PC-9 (cell line): Measurements from ENCODE around the gene ANKRD66. TPM values are rescaled to one million over a fixed set of nuclear protein-coding genes. Genes with fewer than 3 reads are reported as not detected.

Source experiments
- BruUV-seq: library from RNA; stranded (reverse); fragments of 400-500 nt; replicated peaks from 2 replicates; lab custom pipeline; 2021; lab: Mats Ljungman, UMichigan
- CTCF ChIA-PET: fragments of 300-600 bp; sonication (Branson Sonifier 250); formaldehyde crosslinking; loops from one replicate; lab custom pipeline; 2022; ENCODE audit warnings: antibody characterized with exemption; lab: Charles Lee
- POLR2A ChIA-PET: fragments of 300-600 bp; sonication (Branson Sonifier 250); formaldehyde crosslinking; loops from one replicate; lab custom pipeline; 2022; ENCODE audit warnings: antibody characterized with exemption; ENCODE audit not compliant: unreplicated experiment; lab: Charles Lee
- DNase-seq, 2 experiments: peaks; one replicate each; pipeline versions ENCODE4 v3.0.0 to v3.0.0-alpha.2; 2015 to 2022; ENCODE audit warnings: mixed read lengths in 1 of 2
- H2AFZ ChIP-seq: fragments of 200-600 bp; sonication (generic); 2 replicates; pipeline ENCODE4 v1.8.1; 2017; ENCODE audit warnings: antibody characterized with exemption
- H3F3A ChIP-seq: fragments of 200-600 bp; sonication (generic); 2 replicates; pipeline ENCODE4 v1.8.1; 2017; ENCODE audit warnings: antibody characterized with exemption, mild to moderate bottlenecking, low read depth; ENCODE audit not compliant: insufficient read depth
- H3K27ac ChIP-seq: fragments of 200-600 bp; sonication (generic); 2 replicates; pipeline ENCODE4 v1.6.1; 2016; ENCODE audit warnings: mixed run types
- H3K27me3 ChIP-seq: fragments of 200-600 bp; sonication (generic); 2 replicates; pipeline ENCODE4 v1.6.1; 2016; ENCODE audit warnings: low read depth, mixed run types; ENCODE audit not compliant: insufficient read depth
- H3K36me3 ChIP-seq: fragments of 200-600 bp; sonication (generic); 2 replicates; pipeline ENCODE4 v1.6.1; 2016; ENCODE audit warnings: low read depth, mixed run types
- H3K4me1 ChIP-seq: fragments of 200-600 bp; sonication (generic); replicated peaks from 2 replicates; pipeline ENCODE4 v1.6.1; 2016; ENCODE audit warnings: mixed run types; ENCODE audit not compliant: insufficient read depth
- H3K4me2 ChIP-seq: fragments of 200-600 bp; sonication (generic); 2 replicates; pipeline ENCODE4 v1.6.1; 2017; ENCODE audit warnings: mixed run types
- H3K4me3 ChIP-seq: fragments of 200-600 bp; sonication (generic); 2 replicates; pipeline ENCODE4 v1.6.1; 2016; ENCODE audit warnings: mixed run types
- H3K79me2 ChIP-seq: fragments of 200-600 bp; sonication (generic); 2 replicates; pipeline ENCODE4 v1.6.1; 2017; ENCODE audit warnings: low read depth, mixed run types
- H3K9me2 ChIP-seq: fragments of 200-600 bp; sonication (generic); 2 replicates; pipeline ENCODE4 v1.8.1; 2017; ENCODE audit warnings: mild to moderate bottlenecking; ENCODE audit not compliant: insufficient read depth
- H3K9me3 ChIP-seq: fragments of 200-600 bp; sonication (generic); 2 replicates; pipeline ENCODE4 v1.8.1; 2016; ENCODE audit warnings: low read depth; ENCODE audit not compliant: insufficient read depth
- H4K20me1 ChIP-seq: fragments of 200-600 bp; sonication (generic); 2 replicates; pipeline ENCODE4 v1.8.1; 2017; ENCODE audit not compliant: insufficient read depth
- EZH2 ChIP-seq: fragments of 200-600 bp; sonication (generic); IDR thresholded peaks from 2 replicates; pipeline ENCODE4 v1.8.0; 2017; ENCODE audit warnings: antibody characterized with exemption, low read depth
- intact Hi-C: fragments of 100-400 bp; cut with micrococcal nuclease; formaldehyde crosslinking; loops from one replicate; pipeline ENCODE4 v1.10.0; 2022; ENCODE audit not compliant: unreplicated experiment
- total RNA-seq: library from RNA; stranded (reverse); gene quantifications from 2 replicates; pipeline ENCODE4 v1.2.3, GENCODE V29; 2021
- TF ChIP-seq, protein P1 (sequence below): fragments of 200-600 bp; sonication (generic); conservative IDR thresholded peaks from 2 replicates; pipeline ENCODE4 v1.6.1; 2017; ENCODE audit warnings: mixed run types, antibody characterized with exemption, mild to moderate bottlenecking, moderate library complexity

Gene ANKRD66
- total RNA-seq, 1 experiment from 2014 or later = not detected

DNA sequence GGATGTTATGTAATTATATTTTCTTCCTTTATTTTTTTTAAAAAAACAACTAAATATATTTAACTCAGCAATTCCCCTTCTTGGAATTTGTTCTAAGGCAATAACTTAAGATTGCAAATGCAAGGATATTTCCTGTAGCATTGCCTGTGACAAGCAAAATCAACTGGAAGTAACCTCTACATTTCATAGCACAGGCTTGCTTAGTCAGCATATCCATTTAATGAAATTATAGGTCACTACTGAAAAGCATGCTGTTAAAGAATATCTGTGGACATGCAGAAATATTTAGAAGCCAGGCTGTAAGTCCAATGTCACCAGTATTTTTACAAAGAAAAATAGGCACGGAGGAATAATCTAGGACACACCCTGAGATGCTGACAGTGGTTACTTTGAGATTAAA lies 37.8 kb downstream of the ANKRD66 start:
- no peak for TF ChIP-seq EZH2
- TF ChIP-seq, protein P1, sequence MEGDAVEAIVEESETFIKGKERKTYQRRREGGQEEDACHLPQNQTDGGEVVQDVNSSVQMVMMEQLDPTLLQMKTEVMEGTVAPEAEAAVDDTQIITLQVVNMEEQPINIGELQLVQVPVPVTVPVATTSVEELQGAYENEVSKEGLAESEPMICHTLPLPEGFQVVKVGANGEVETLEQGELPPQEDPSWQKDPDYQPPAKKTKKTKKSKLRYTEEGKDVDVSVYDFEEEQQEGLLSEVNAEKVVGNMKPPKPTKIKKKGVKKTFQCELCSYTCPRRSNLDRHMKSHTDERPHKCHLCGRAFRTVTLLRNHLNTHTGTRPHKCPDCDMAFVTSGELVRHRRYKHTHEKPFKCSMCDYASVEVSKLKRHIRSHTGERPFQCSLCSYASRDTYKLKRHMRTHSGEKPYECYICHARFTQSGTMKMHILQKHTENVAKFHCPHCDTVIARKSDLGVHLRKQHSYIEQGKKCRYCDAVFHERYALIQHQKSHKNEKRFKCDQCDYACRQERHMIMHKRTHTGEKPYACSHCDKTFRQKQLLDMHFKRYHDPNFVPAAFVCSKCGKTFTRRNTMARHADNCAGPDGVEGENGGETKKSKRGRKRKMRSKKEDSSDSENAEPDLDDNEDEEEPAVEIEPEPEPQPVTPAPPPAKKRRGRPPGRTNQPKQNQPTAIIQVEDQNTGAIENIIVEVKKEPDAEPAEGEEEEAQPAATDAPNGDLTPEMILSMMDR = no peak
- intact Hi-C loops = loop anchor here (5.0 kb wide), 3 partner anchors 82 to 263 kb away; no protein-coding TSS in a partner anchor
- POLR2A ChIA-PET = no interaction called here

DNA sequence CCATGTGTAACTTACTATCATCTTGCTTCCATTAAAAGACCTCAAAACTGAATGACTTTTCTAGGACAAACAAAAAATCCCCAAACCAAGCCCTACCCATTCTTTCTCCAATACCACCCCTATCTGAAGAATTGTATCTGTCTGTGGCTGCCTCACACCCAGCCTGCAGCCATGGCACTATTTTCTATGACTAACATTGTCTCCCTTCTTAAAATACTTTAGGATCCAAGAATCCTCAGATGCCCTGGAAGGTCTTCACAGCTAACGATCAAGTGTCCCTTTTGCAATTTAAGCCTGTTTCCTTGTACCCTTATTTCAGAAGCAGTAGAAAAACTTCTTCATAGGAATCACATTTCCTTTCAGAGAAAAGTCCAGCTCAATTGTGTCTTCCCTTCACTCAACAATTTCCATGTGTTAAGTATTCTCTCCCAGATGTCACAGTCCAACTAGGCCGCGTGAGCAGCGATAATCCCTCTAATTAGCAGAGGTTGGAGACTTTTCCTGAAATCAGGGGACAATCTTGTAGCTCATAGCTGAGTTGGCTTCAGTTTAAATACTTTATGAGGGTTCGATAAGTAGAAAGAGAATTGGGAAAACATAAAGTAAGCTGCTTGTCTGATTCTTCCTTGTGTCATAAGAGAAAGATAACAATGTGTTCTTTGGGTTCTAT lies 41.3 kb downstream of the ANKRD66 start:
- H3K27ac ChIP-seq = no peak overlapping the region
- no peaks in the 10 kb centered on the region for H3K36me3 ChIP-seq
- TF ChIP-seq, protein P1 = no peak
- no peak for TF ChIP-seq EZH2
- no peaks in the 10 kb centered on the region for H3F3A ChIP-seq
- H3K27me3 ChIP-seq = no peaks in the 10 kb centered on the region
- POLR2A ChIA-PET = no interaction called here
- no peaks in the 10 kb centered on the region for H4K20me1 ChIP-seq
- no peak overlapping the region for H2AFZ ChIP-seq
- no peaks in the 10 kb centered on the region; the same call in 1 of the 2 replicates for H3K9me2 ChIP-seq
- BruUV-seq = no TSS peak
- no peaks in the 10 kb centered on the region for H3K9me3 ChIP-seq
- H3K4me2 ChIP-seq = no peak overlapping the region
- H3K79me2 ChIP-seq = no peaks in the 10 kb centered on the region
- intact Hi-C loops = no loop called here
- CTCF ChIA-PET = no interaction called here
- DNase-seq = no peak
- no peak overlapping the region for H3K4me3 ChIP-seq
- H3K4me1 ChIP-seq = no peaks in the 10 kb centered on the region

More for the DNA sequence above, 37.8 kb downstream of the ANKRD66 start:
- Histone ChIP-seq H3K79me2 (no peaks in the 10 kb centered on the region), H3K4me2 (no peak overlapping the region), H4K20me1 (no peaks in the 10 kb centered on the region), H3F3A (no peaks in the 10 kb centered on the region), H3K27ac (no peak overlapping the region), H3K36me3 (no peaks in the 10 kb centered on the region), H2AFZ (no peak overlapping the region), H3K9me3 (no peaks in the 10 kb centered on the region), H3K27me3 (no peaks in the 10 kb centered on the region), H3K4me3 (no peak overlapping the region), H3K4me1 (no peaks in the 10 kb centered on the region), H3K9me2 (no peaks in the 10 kb centered on the region; the same call in 1 of the 2 replicates)
- DNase-seq = no peak
- BruUV-seq = no TSS peak
- CTCF ChIA-PET = no interaction called here

DNA sequence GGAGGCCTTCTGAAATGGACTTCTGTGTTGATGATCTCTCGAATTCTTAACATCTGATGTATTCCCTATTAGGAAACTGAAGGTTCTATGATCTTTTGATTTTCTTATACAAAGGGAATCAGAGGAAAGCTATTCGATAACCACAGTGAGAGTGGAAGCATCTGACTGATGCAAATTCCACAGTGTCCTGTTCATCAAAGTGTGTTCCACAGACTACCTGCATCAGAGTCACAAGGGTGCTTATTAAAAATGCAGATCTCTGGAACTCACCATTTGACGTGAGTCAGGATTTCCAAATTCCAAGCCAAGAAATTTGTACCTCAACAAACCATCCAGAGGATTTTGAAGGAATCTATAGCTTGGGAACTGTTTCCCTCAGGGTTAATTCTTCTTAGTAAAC lies 42.1 kb downstream of the ANKRD66 start:
- H3K27ac ChIP-seq = no peak overlapping the region
- no peaks in the 10 kb centered on the region for H3K27me3 ChIP-seq
- no peak overlapping the region for H3K4me2 ChIP-seq
- CTCF ChIA-PET = interaction anchor here (0.8 kb wide), 1 partner anchor 355 kb away, joined by 3 read pairs; no protein-coding TSS in a partner anchor
- no peaks in the 10 kb centered on the region for H4K20me1 ChIP-seq
- DNase-seq = no peak
- intact Hi-C loops = no loop called here
- no peaks in the 10 kb centered on the region for H3K9me3 ChIP-seq
- POLR2A ChIA-PET = no interaction called here
- H3K4me3 ChIP-seq = no peak overlapping the region
- H3K79me2 ChIP-seq = no peaks in the 10 kb centered on the region
- no TSS peak for BruUV-seq
- TF ChIP-seq, protein P1 = no peak
- TF ChIP-seq EZH2 = no peak
- H3K9me2 ChIP-seq = no peaks in the 10 kb centered on the region; the same call in 1 of the 2 replicates
- no peaks in the 10 kb centered on the region for H3K36me3 ChIP-seq
- H3K4me1 ChIP-seq = no peaks in the 10 kb centered on the region
- peaks cover 3% of the 10 kb centered on the region; the same call in 1 of the 2 replicates for H3F3A ChIP-seq
- H2AFZ ChIP-seq = no peak overlapping the region
